Suprapubic skin (tissue), 4 donors: Measurements from ENCODE around the gene SERPINB11. TPM values are rescaled to one million over a fixed set of nuclear protein-coding genes. Genes with fewer than 3 reads are reported as not detected.

ENCODE experiments used
- DNase-seq, 2 donors: peaks; one replicate each; pipeline ENCODE4 v3.0.0-alpha.2; 2019; ENCODE audit warnings: low spot score in 2 of 2
- H3K27ac ChIP-seq: fragments of 200-600 bp; sonication (generic); one replicate; pipeline ENCODE4 v1.5.1; 2019
- H3K27me3 ChIP-seq: fragments of 200-600 bp; sonication (generic); one replicate; pipeline ENCODE4 v1.5.1; 2019
- H3K36me3 ChIP-seq: fragments of 200-600 bp; sonication (generic); one replicate; pipeline ENCODE4 v1.5.1; 2019
- H3K4me1 ChIP-seq: fragments of 200-600 bp; sonication (generic); one replicate; pipeline ENCODE4 v1.5.1; 2019
- H3K4me3 ChIP-seq: fragments of 200-600 bp; sonication (generic); one replicate; pipeline ENCODE4 v1.5.1; 2019; ENCODE audit warnings: mild to moderate bottlenecking
- H3K9me3 ChIP-seq: fragments of 200-600 bp; sonication (generic); one replicate; pipeline ENCODE4 v1.5.1; 2019
- EP300 ChIP-seq: sonication (generic); formaldehyde crosslinking; IDR thresholded peaks from one replicate; pipeline ENCODE4 v1.6.1; 2017; ENCODE audit warnings: antibody characterized with exemption
- POLR2A ChIP-seq, 2 donors: fragments of 450-650 bp; IDR thresholded peaks; one replicate each; pipeline ENCODE4 v1.6.1; 2017; ENCODE audit warnings: antibody characterized with exemption in 2 of 2, mild to moderate bottlenecking in 2 of 2, moderate library complexity in 2 of 2
- POLR2AphosphoS5 ChIP-seq, 3 donors: sonication (generic); formaldehyde crosslinking; IDR thresholded peaks; one replicate each; pipeline ENCODE4 v1.6.1; 2017; ENCODE audit warnings: antibody characterized with exemption in 3 of 3
- WGBS: methylation state at CpG from one replicate; pipeline ENCODE4 v1.1.5; 2018; 5-methylcytosine and 5-hydroxymethylcytosine counted together
- total RNA-seq, 4 donors: library from RNA; depleted of rRNA; stranded (reverse); fragments of >200 nt; gene quantifications; one replicate each; pipeline ENCODE4 v1.1.0, GENCODE V29; 2016
- TF ChIP-seq, protein P1 (sequence below), 2 donors: fragments of 200-600 bp in 1 of 2; fragments of 450-650 bp in 1 of 2; sonication (generic) in 1 of 2; IDR thresholded peaks; one replicate each; pipeline ENCODE4 v1.5.1; 2016 to 2019; ENCODE audit warnings: antibody characterized with exemption in 2 of 2, mild to moderate bottlenecking in 1 of 2, moderate library complexity in 1 of 2

SERPINB11 gene
- total RNA-seq, 4 donors from 2014 or later = 0.45 TPM; not detected in 3

DNA sequence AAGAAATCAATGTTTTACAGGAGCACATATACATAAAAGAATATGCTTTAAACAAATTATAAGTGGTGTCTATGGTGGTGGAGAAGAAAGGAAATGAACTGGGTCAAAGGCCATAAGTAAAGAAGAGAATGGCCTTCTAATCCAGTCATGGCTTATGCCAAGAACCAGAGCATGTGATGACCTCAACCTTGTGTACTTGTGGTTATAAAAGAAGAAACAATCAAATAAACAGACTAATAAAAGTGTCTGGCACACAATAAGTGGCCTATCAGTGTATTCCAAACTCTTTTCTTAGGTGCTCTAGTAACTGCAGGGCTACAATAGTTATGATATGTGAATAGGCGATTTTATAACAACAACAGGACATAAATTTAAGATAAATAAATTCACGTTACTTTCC is 2.6 kb downstream of the SERPINB11 start:
- TF ChIP-seq EP300 (no peak), POLR2A (IDR thresholded peaks at IDR 0.05) (no peak), POLR2AphosphoS5 (IDR thresholded peaks at IDR 0.05) (no peak)
- TF ChIP-seq, protein P1, sequence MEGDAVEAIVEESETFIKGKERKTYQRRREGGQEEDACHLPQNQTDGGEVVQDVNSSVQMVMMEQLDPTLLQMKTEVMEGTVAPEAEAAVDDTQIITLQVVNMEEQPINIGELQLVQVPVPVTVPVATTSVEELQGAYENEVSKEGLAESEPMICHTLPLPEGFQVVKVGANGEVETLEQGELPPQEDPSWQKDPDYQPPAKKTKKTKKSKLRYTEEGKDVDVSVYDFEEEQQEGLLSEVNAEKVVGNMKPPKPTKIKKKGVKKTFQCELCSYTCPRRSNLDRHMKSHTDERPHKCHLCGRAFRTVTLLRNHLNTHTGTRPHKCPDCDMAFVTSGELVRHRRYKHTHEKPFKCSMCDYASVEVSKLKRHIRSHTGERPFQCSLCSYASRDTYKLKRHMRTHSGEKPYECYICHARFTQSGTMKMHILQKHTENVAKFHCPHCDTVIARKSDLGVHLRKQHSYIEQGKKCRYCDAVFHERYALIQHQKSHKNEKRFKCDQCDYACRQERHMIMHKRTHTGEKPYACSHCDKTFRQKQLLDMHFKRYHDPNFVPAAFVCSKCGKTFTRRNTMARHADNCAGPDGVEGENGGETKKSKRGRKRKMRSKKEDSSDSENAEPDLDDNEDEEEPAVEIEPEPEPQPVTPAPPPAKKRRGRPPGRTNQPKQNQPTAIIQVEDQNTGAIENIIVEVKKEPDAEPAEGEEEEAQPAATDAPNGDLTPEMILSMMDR (IDR thresholded peaks at IDR 0.05) = no peak
- Histone ChIP-seq H3K9me3 (no peaks in the 10 kb centered on the region), H3K36me3 (no peaks in the 10 kb centered on the region), H3K4me3 (no peak overlapping the region), H3K4me1 (no peaks in the 10 kb centered on the region), H3K27ac (no peak overlapping the region), H3K27me3 (no peaks in the 10 kb centered on the region)
- no peak for DNase-seq
- WGBS = 79% methylated on average over 2 of the region's 2 CpGs

DNA sequence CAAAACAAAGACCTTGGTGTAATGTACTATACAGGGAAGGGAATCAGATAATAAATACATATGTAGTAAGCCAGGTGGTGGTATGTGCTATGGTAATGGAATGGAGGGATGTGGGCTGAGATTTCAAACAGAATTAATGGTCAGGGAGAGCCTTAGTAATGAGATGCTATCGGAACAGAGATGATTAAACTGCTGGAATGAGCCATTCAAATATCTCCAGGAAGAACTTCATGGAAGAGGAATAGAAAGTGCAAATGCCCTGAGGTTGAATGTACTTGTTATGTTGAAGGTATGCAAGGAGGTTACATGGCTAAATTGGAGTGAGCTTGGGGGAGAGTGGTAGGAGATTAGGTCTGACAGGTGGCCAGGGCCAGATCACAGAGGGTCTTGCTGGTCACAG is 5.1 kb downstream of the SERPINB11 start:
- TF ChIP-seq POLR2AphosphoS5 (IDR thresholded peaks at IDR 0.05) (no peak), POLR2A (IDR thresholded peaks at IDR 0.05) (no peak), EP300 (no peak)
- TF ChIP-seq, protein P1 (IDR thresholded peaks at IDR 0.05) = no peak

DNA sequence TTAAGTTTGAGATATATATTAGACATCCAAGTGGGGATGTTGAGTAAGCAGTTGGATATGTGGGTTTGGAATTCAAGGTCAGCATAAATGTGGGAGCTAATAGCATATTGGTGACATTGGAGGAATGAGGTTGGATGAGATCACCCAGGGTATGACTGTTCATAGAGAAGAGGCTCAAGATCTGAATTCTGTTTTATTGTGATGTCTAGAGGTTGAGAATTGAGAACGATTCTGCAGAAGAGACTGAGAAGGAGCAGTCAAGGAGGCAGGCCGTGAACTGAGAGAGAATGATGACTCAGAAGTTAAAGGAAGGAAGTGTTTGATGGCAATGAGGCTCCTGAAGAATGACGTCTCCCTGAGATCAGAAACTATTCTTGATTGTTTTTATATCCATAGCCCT is 5.9 kb downstream of the SERPINB11 start:
- peaks cover 5% of the 10 kb centered on the region for H3K9me3 ChIP-seq
- DNase-seq = no peak
- H3K4me1 ChIP-seq = no peaks in the 10 kb centered on the region
- no peaks in the 10 kb centered on the region for H3K27me3 ChIP-seq
- TF ChIP-seq POLR2AphosphoS5 (IDR thresholded peaks at IDR 0.05) = no peak
- TF ChIP-seq, protein P1 (IDR thresholded peaks at IDR 0.05) = no peak
- TF ChIP-seq POLR2A (IDR thresholded peaks at IDR 0.05) = no peak
- no peak for TF ChIP-seq EP300
- no peaks in the 10 kb centered on the region for H3K36me3 ChIP-seq
- H3K4me3 ChIP-seq = no peak overlapping the region
- 63% methylated on average over 3 of the region's 3 CpGs for WGBS
- no peak overlapping the region for H3K27ac ChIP-seq

More for the DNA sequence above, 5.1 kb downstream of the SERPINB11 start:
- H3K4me3 ChIP-seq = no peak overlapping the region
- H3K4me1 ChIP-seq = no peaks in the 10 kb centered on the region
- no peaks in the 10 kb centered on the region for H3K36me3 ChIP-seq
- WGBS = 100% methylated on average over 1 of the region's 1 CpG
- H3K9me3 ChIP-seq = no peaks in the 10 kb centered on the region
- DNase-seq = no peak
- H3K27ac ChIP-seq = no peak overlapping the region
- no peaks in the 10 kb centered on the region for H3K27me3 ChIP-seq

DNA sequence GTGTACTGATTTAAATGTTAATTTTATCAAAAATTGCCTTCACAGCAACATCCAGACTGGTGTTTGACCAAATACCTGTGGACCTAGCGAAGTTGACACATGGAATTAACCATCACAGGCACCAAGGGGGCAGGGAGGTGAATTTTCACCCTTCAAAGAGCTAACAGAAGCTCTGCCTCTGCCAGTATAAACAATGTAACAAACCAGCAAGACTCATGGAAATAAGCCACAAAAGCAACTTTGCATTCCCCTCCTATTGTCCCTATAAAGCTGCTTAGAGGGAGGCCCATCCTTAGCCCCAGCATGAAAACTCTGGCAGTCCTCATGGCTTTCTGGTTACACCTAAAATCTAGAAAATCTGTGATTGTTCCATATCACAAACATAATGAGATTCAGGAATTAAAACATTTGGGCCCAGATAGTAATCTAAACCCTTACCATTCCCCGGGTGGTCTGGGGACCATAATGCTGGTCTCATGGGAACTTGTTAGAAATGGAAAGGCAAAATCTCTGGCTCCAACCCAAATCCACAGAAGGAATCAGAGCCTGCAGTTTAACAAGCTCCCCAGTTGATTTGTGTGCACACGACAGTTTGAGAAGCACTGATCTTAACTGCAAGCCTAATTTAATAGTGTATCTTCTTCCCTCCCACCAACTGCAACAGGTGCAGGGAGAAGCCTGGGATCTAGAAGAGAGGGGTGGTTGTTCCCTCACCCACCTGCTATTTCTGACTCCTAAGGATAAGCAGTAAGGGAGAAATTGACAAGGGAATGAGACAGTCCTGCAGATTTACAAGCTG is 23.1 kb downstream of the SERPINB11 start:
- H3K4me1 ChIP-seq = no peaks in the 10 kb centered on the region
- no peak overlapping the region for H3K4me3 ChIP-seq
- no peak overlapping the region for H3K27ac ChIP-seq
- 25% methylated on average over 3 of the region's 3 CpGs for WGBS
- TF ChIP-seq POLR2AphosphoS5 (IDR thresholded peaks at IDR 0.05) (no peak), POLR2A (IDR thresholded peaks at IDR 0.05) (no peak), EP300 (no peak)
- TF ChIP-seq, protein P1 (IDR thresholded peaks at IDR 0.05) = no peak
- H3K36me3 ChIP-seq = no peaks in the 10 kb centered on the region
- no peak for DNase-seq
- H3K9me3 ChIP-seq = no peaks in the 10 kb centered on the region
- H3K27me3 ChIP-seq = no peaks in the 10 kb centered on the region

DNA sequence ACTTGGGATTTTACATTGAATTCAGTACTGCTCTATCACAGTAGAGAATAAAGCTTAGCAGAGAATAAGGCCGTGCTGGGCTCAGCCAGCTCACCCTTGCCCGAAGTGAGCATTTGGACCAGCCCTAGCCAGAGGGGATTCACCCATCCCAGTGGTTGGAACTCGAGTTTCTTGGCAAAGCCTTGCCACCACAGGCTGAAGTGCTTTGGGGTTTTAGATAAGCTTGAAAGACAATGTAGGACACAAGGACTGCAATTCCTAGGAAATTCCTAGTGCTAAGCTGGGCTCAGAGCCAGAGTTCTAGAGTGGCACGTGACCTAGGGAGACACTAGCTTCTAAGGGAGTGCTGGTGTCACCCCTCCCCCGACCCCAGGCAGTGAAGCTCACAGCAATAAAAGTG is 28.0 kb downstream of the SERPINB11 start:
- Histone ChIP-seq H3K27ac (no peak overlapping the region), H3K4me1 (peaks cover 4% of the 10 kb centered on the region), H3K36me3 (no peaks in the 10 kb centered on the region), H3K4me3 (no peak overlapping the region), H3K27me3 (no peaks in the 10 kb centered on the region), H3K9me3 (no peaks in the 10 kb centered on the region)
- DNase-seq = no peak
- 39% methylated on average over 5 of the region's 5 CpGs for WGBS
- TF ChIP-seq EP300 = no peak
- TF ChIP-seq, protein P1 (IDR thresholded peaks at IDR 0.05) = no peak
- no peak for TF ChIP-seq POLR2AphosphoS5 (IDR thresholded peaks at IDR 0.05)
- no peak for TF ChIP-seq POLR2A (IDR thresholded peaks at IDR 0.05)
